GM12892 (cell line): ENCODE results near the gene FIBCD1.

ENCODE experiments used
- POLR2A ChIP-seq: IDR thresholded peaks from 2 replicates; pipeline ENCODE4 v1.6.1; 2011; ENCODE audit warnings: low read depth, low read length, control low read depth
- POLR2AphosphoS5 ChIP-seq: IDR thresholded peaks from 2 replicates; pipeline ENCODE4 v1.6.1; 2011; ENCODE audit warnings: low read depth, low read length, control low read depth

DNA sequence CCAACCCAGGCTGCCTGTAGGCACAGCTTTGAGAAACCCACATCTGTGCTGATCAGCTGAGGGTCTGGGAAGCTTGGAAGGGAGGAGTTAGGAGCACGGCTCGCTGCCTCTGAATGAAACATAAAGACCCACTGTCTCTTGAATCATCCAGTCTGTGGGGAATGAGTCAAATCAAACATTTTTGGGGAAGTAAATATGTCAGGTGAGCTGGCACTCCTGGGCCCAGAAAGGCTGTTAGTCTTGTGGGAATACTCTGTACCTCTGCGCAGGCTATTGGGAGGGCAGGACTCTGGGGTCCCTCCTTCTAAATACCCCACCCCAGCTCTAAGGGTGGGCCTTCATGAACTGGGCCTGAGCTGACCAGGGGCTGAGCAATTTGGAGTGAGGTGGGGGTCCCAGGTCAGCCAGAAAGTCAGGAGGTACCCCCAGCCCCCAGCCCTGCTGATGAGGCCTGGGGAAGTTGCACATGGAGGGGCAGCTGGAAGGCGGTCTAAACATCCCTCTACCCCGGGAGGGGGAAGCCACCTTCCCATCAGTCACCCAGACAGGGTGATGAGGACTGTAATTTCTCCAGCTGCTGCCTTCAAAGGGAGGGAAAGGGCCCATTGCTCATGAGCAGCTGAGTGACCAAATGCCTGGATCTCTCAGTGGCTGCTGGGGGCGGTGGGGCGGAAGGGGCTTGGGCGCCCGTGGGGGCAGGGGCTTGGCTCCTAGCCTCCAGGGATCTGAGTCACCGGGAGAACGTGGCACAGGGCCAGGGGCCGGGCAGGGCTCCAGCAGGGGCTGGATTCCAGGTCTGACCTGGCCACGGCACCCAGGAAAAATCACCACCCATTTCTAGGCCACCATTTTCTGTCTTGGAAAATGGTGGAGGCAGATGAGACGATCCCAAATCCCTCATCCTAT, 10.8 kb downstream of the FIBCD1 start:
- TF ChIP-seq POLR2A (no peak), POLR2AphosphoS5 (no peak)
